HuH-7.5 (cell line): ENCODE measurements around the gene TACC2.

ENCODE experiments used
- DNase-seq: peaks from one replicate; pipeline ENCODE4 v3.0.0; 2011; ENCODE audit warnings: low spot score

TACC2 gene

GRCh38 chr10:122144199-122144598, 155.2 kb downstream of the TACC2 start:
- no peak for DNase-seq

- DNase-seq: no peak
These were observed 156.2 kb downstream of the TACC2 start for GRCh38 chr10:122145113-122145512.

DNA sequence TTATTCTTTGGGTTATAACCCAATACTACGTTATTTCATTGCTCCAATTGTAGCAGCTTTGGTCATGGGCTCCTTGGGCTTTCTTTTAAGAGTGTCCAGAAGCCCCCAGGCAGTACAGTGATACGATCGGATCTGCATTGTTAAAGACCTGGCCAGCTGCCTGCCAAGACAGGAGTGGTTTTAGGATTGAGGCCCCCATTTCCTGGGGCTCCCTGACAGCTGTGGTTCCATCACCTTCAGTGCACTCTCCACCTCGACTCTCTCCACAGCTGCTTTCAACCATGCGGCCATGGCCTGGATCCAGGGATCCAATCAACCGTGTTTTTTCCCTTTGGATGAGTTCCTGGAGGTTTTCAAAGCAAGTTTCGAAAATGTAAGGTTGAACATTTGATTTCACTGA, 158.7 kb downstream of the TACC2 start:
- DNase-seq: no peak

GRCh38 chr10:122148876-122149560, 160.1 kb downstream of the TACC2 start:
- no peak for DNase-seq

- no peak for DNase-seq
These were observed 160.9 kb downstream of the TACC2 start for GRCh38 chr10:122149561-122150505.

DNA sequence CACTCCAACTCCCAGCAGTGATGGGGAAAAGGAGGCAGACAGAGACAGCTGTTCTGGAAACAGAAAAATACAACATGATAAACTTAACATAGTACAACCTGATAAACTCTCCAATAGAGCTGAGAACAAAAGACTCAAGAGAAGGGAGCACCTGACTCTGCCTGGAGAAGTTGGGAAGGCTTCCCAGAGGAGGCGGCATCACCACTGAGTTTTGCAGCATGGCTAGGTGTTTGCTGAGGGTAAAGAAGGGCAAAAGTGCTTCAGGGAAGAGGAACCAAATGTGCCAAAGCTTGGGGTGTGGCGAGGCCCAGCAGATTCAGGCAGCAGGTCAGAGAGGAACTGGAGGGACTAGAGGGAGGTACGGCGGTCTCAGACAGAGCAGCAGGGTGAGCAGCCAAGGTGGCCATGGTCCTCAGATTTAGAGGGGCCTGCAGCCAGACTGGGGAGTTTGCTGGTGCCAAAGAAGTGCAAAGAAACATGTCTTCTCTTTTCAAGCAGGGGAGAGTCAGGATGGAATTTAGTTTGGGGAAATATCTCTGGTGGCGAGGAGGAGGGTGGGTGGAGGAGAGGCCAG, 162.2 kb downstream of the TACC2 start:
- DNase-seq: no peak

GRCh38 chr10:122152544-122152943, 163.6 kb downstream of the TACC2 start:
- no peak for DNase-seq

- DNase-seq: no peak
These were observed 165.1 kb downstream of the TACC2 start for GRCh38 chr10:122154031-122154544.

DNA sequence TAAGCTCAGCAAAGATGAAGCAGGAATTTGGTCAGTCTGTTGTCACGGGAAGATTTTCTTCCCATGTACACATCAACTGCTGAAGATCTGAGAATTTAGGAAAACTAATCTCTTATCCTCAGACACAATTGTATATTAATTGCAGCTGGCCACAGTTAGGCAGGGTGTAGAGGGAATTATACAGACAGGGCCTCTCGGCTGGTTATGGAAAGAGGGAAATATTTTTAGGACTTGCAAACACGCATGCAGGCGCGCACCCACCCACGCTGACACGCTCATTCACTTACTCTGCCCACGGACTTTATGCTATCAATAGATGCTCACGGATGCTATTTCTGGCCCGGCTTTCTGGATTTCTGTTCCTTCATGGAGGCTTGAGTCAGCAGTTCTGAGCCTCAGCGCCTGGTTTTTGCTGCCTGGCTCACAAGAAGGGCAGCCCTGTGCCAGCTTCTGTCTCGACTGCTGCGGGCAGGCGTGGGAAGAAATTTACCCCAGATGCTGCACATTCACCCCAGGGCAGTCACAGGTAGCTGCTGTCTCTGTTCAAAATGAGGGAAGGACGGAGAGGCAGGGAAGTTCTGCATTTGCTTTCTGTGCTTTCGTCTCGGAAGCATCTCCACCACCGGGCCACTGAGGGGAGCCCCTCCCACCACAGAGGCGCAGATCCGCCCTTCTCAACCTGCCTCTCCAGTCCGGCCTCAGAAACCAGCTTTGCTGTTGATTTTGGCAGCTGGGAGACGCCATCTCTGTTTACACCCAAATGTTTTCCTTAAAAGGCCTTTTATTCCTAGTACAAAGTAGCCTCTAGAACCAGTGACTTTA, 165.8 kb downstream of the TACC2 start:
- no peak for DNase-seq

DNA sequence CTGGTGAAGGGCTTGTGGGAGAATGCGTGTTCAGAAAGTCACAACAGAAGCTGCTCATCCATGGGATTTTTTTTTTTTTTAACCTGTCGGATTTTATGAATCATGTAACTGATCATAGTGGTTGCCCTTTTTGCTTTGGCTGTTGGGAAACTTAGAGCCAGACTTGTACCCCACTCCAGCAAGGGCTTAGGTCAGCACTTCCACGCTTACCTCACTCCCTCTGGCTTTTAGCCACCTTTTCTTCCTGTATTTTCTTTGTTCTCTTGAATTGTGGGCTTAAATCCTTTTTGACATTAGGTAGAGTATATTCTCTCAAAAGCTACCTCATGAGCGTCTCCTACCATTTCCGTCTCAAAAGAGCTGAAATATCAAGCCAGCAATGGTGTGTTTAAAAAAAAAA, 168.5 kb downstream of the TACC2 start:
- no peak for DNase-seq

DNA sequence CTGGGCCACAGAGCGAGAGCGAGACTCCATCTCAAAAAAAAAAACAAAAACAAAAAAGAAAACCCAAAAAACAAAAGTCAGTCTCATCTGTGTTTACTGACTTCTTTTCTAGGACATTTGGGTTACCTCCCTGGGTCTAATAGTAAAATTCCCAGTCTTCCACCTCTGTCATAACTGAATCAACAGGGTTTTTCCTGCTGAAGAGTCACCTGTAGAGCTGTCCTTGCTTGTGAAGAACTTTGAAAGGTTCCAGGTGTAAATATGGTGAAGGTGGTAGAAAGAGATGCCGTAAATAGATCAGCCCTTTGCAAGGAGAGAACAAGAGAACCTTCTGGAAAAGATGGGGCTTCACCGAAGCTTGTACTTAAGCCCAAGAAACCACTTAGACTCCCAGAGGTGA, 169.4 kb downstream of the TACC2 start:
- no peak for DNase-seq

- no peak for DNase-seq
These were observed 170.4 kb downstream of the TACC2 start for GRCh38 chr10:122159141-122159970.

DNA sequence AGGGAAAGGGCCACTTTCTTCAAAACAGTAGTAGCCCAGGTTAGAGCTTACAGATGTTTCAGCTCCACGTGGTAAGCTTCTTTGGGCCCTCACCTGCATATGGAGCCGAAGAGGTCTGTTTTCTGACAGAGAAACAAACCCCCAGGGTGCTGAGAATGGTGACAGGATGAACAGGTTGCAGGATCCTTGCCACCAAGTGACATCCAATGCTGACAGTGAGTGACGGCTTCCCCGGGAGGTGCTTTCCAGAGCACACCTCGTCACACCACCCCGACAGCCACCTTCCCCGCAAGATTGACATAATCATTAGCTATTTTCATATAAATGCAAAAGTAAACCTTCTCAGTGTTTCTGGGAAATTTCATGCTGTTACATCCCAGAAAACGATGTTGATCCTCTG, 172.8 kb downstream of the TACC2 start:
- DNase-seq: no peak

- DNase-seq: peak; percentile 60
These were observed 173.8 kb downstream of the TACC2 start for GRCh38 chr10:122162671-122163173.

- no peak for DNase-seq
These were observed 174.4 kb downstream of the TACC2 start for GRCh38 chr10:122163174-122164022.

- no peak for DNase-seq
These were observed 175.1 kb downstream of the TACC2 start for GRCh38 chr10:122164023-122164601.

GRCh38 chr10:122164815-122165483, 176.0 kb downstream of the TACC2 start:
- peak; percentile 36 for DNase-seq

DNA sequence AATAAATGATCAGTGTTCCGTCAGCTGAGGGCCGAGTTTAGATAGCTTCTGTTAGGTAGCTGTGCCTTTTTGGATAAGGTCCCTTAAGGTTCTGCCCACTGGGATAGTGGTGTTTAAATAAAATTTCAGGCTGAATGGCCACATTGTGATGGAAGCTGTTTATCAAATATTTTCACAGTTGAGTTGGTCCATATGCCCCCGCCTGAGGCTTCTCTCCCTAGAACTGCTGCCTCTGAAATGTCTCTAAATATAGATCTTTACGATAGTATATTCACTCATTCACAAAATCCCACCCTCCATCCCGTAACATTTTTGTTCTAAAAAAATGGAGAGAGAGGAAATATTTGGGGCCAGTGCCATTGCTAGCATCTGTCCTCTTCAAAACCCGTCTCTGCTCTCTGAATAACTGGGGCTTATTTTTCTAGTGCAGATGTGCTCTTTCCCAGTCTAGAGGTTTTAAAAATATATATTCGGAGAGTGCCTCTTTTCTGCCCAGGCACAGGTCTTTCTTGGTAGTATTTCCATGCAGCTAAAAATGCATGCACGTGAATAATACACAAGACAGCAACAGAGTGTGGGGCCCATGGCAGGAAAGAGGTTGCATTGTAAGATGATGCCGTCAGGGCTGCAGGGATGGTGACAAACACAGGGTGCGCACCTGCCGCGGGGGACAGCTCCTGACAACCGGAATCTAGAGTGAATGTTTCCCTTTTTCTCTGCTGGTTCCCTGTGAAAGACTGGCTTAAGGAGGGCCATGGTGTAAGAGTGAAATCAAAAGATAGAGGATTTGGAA, 176.7 kb downstream of the TACC2 start:
- DNase-seq: no peak
